IMR-90 (cell line): ENCODE results near the gene NR2C1. TPM values are rescaled to one million over a fixed set of nuclear protein-coding genes. Genes with fewer than 3 reads are reported as not detected.

Experiments used
- ATAC-seq: fragments of 200-7000 bp; cut with Tn5 transposase; 2 replicates; pipeline ENCODE4 v1.9.1; 2020; ENCODE audit warnings: low read depth, mild to moderate bottlenecking, moderate library complexity
- BruUV-seq: library from RNA; stranded (reverse); fragments of 400-500 nt; replicated peaks from 2 replicates; lab custom pipeline; 2021; lab: Mats Ljungman, UMichigan
- CTCF ChIA-PET: fragments of 300-600 bp; formaldehyde crosslinking; extraction: SDS; loops from one replicate; lab custom pipeline; 2021; ENCODE audit warnings: antibody characterized with exemption; lab: Yijun Ruan, JAX
- POLR2A ChIA-PET: fragments of 300-600 bp; sonication (Branson Sonifier 250); formaldehyde crosslinking; loops from one replicate; lab custom pipeline; 2022; ENCODE audit warnings: antibody characterized with exemption; ENCODE audit not compliant: unreplicated experiment; lab: Charles Lee
- DNase-seq: peaks from one replicate; pipeline ENCODE4 v3.0.0; 2013
- H2AFZ ChIP-seq: replicated peaks from 2 replicates; pipeline ENCODE3; 2013; ENCODE audit warnings: low read length, mild to moderate bottlenecking; ENCODE audit not compliant: poor library complexity
- H2AK5ac ChIP-seq: 2 replicates; pipeline ENCODE4 v1.6.1; 2013; ENCODE audit warnings: low read depth, low read length, inconsistent platforms
- H2AK9ac ChIP-seq: replicated peaks from 2 replicates; pipeline ENCODE3; 2013; ENCODE audit warnings: mild to moderate bottlenecking, low read depth, low read length, moderate library complexity; ENCODE audit not compliant: poor library complexity
- H2BK120ac ChIP-seq: 2 replicates; pipeline ENCODE4 v1.6.1; 2013; ENCODE audit warnings: low read depth, low read length, inconsistent platforms
- H2BK15ac ChIP-seq: 3 replicates; pipeline ENCODE4 v1.6.1; 2013; ENCODE audit warnings: low read depth, low read length, inconsistent platforms
- H2BK20ac ChIP-seq: 2 replicates; pipeline ENCODE4 v1.6.1; 2013; ENCODE audit warnings: low read depth, mild to moderate bottlenecking, inconsistent platforms, low read length, moderate library complexity
- H2BK5ac ChIP-seq: 2 replicates; pipeline ENCODE4 v1.6.1; 2013; ENCODE audit warnings: mild to moderate bottlenecking, low read depth, low read length, inconsistent platforms; ENCODE audit not compliant: poor library complexity, severe bottlenecking
- H3K14ac ChIP-seq: replicated peaks from 2 replicates; pipeline ENCODE4 v1.6.1; 2013; ENCODE audit warnings: low read depth, low read length, inconsistent platforms
- H3K18ac ChIP-seq: 2 replicates; pipeline ENCODE4 v1.6.1; 2013; ENCODE audit warnings: low read depth, low read length, control low read depth
- H3K23ac ChIP-seq: 2 replicates; pipeline ENCODE4 v1.6.1; 2013; ENCODE audit warnings: low read depth, low read length, inconsistent platforms
- H3K27ac ChIP-seq: 2 replicates; pipeline ENCODE4 v1.5.1; 2013; ENCODE audit warnings: mild to moderate bottlenecking, control low read depth, low read length; ENCODE audit not compliant: insufficient read depth
- H3K27me3 ChIP-seq: 2 replicates; pipeline ENCODE4 v1.6.1; 2013; ENCODE audit warnings: low read length; ENCODE audit not compliant: control insufficient read depth, insufficient read depth
- H3K36me3 ChIP-seq: 2 replicates; pipeline ENCODE4 v1.6.1; 2013; ENCODE audit warnings: low read length, mixed read lengths; ENCODE audit not compliant: control insufficient read depth, insufficient read depth
- H3K4ac ChIP-seq: 2 replicates; pipeline ENCODE4 v1.6.1; 2013; ENCODE audit warnings: low read depth, low read length, inconsistent platforms
- H3K4me1 ChIP-seq: 2 replicates; pipeline ENCODE4 v1.6.1; 2013; ENCODE audit warnings: low read length, mixed read lengths; ENCODE audit not compliant: control insufficient read depth, insufficient read depth
- H3K4me2 ChIP-seq: 2 replicates; pipeline ENCODE4 v1.6.1; 2013; ENCODE audit warnings: low read depth, mild to moderate bottlenecking, control low read depth, low read length, moderate library complexity
- H3K4me3 ChIP-seq: 2 replicates; pipeline ENCODE4 v1.5.1; 2013; ENCODE audit warnings: low read depth, mild to moderate bottlenecking, control low read depth, low read length, moderate library complexity; ENCODE audit not compliant: insufficient read depth
- H3K56ac ChIP-seq: 2 replicates; pipeline ENCODE4 v1.6.1; 2013; ENCODE audit warnings: low read length, inconsistent platforms; ENCODE audit not compliant: insufficient read depth; ENCODE audit errors: extremely low read depth
- H3K79me1 ChIP-seq, 2 experiments: 2 replicates each; pipeline ENCODE4 v1.6.1; 2013; ENCODE audit warnings: low read length in 2 of 2, inconsistent platforms in 1 of 2, low read depth in 1 of 2
- H3K9ac ChIP-seq: 2 replicates; pipeline ENCODE4 v1.6.1; 2013; ENCODE audit warnings: low read depth, low read length, control low read depth
- H3K9me1 ChIP-seq: 2 replicates; pipeline ENCODE4 v1.6.1; 2013; ENCODE audit warnings: low read length, inconsistent platforms; ENCODE audit not compliant: insufficient read depth
- H3K9me3 ChIP-seq: 2 replicates; pipeline ENCODE4 v1.6.1; 2013; ENCODE audit warnings: low read length; ENCODE audit not compliant: control insufficient read depth, insufficient read depth
- H4K20me1 ChIP-seq: 2 replicates; pipeline ENCODE4 v1.6.1; 2013; ENCODE audit warnings: low read length, inconsistent platforms; ENCODE audit not compliant: insufficient read depth
- H4K5ac ChIP-seq: 2 replicates; pipeline ENCODE4 v1.6.1; 2013; ENCODE audit warnings: mild to moderate bottlenecking, low read depth, low read length, control low read depth
- H4K8ac ChIP-seq, 2 experiments: 2 replicates each; pipeline ENCODE4 v1.6.1; 2013; ENCODE audit warnings: low read depth in 2 of 2, low read length in 2 of 2, control low read depth in 1 of 2, inconsistent platforms in 1 of 2
- H4K91ac ChIP-seq: 2 replicates; pipeline ENCODE4 v1.6.1; 2013; ENCODE audit warnings: low read depth, low read length, inconsistent platforms; ENCODE audit not compliant: insufficient read depth
- CEBPB ChIP-seq: IDR thresholded peaks from 2 replicates; pipeline ENCODE4 v1.6.1; 2012; ENCODE audit warnings: low read depth, low read length, improper control_type of control experiment
- CHD1 ChIP-seq: IDR thresholded peaks from 2 replicates; pipeline ENCODE4 v1.6.1; 2012; ENCODE audit warnings: low read depth, low read length, improper control_type of control experiment
- ELK1 ChIP-seq: fragments of 150-350 bp; IDR thresholded peaks from 2 replicates; pipeline ENCODE4 v1.6.1; 2016; ENCODE audit warnings: low read depth, mild to moderate bottlenecking, low read length, moderate library complexity, borderline replicate concordance
- FOS ChIP-seq: fragments of 150-350 bp; IDR thresholded peaks from 2 replicates; pipeline ENCODE4 v1.6.1; 2016; ENCODE audit warnings: low read depth, low read length
- MXI1 ChIP-seq: IDR thresholded peaks from 2 replicates; pipeline ENCODE4 v1.6.1; 2012; ENCODE audit warnings: low read depth, mild to moderate bottlenecking, low read length, moderate library complexity, borderline replicate concordance
- NFE2L2 ChIP-seq: fragments of 150-350 bp; IDR thresholded peaks from 2 replicates; pipeline ENCODE4 v1.6.1; 2016; ENCODE audit warnings: low read depth, mild to moderate bottlenecking, low read length
- WGBS, 2 experiments: methylation state at CpG; one replicate each; pipeline versions ENCODE4 v1.1.5 to v1.1.7; 2013; ENCODE audit warnings: missing lambda C conversion rate in 2 of 2; ENCODE audit not compliant: insufficient read length in 1 of 2; ENCODE audit errors: extremely low coverage in 2 of 2; 5-methylcytosine and 5-hydroxymethylcytosine counted together
- dilution Hi-C: fragments of 300-500 bp; cut with HindIII; formaldehyde crosslinking; loops from one replicate; pipeline ENCODE4 v1.14.3; 2018; ENCODE audit warnings: low sequenced_read_pairs; ENCODE audit not compliant: unreplicated experiment
- in situ Hi-C: fragments of 300-500 bp; cut with MboI; formaldehyde crosslinking; loops from 3 replicates; pipeline ENCODE4 v1.14.3; 2019; ENCODE audit warnings: low sequenced_read_pairs, inconsistent platforms, mixed read lengths
- intact Hi-C: fragments of 100-400 bp; cut with micrococcal nuclease; formaldehyde crosslinking; loops from 2 replicates; pipeline ENCODE4 v1.10.0; 2022
- polyA plus RNA-seq, 3 experiments: library from polyadenylated mRNA; depleted of rRNA; stranded (reverse); fragments of >200 nt; gene quantifications; 2 replicates each; pipeline ENCODE4 v1.2.3, GENCODE V29; 2012; ENCODE audit warnings: low replicate concordance in 1 of 3
- total RNA-seq: library from RNA; depleted of rRNA; stranded (reverse); fragments of >200 nt; gene quantifications from 2 replicates; pipeline ENCODE4 v1.2.3, GENCODE V29; 2012

Gene NR2C1
- total and polyA plus RNA-seq, 2 of the 4 experiments (the other 2 are of a cell fraction) = 12.7 to 14.1 TPM

GRCh38 chr12:95006206-95006605 is 67.2 kb downstream of the NR2C1 start:
- Histone ChIP-seq H4K8ac (no peak overlapping the region), H3K9ac (no peak overlapping the region), H2AK9ac (no peak overlapping the region), H4K91ac (no peak overlapping the region), H2BK120ac (no peak overlapping the region), H3K56ac (no peak overlapping the region), H3K9me3 (0 out of 2 replicates have a peak, but pooled peaks cover 4% of the 10 kb centered on the region), H2AFZ (no peak overlapping the region), H3K14ac (no peak overlapping the region), H3K4me3 (no peak overlapping the region), H2BK5ac (no peak overlapping the region), H3K23ac (no peak overlapping the region), H3K79me1 (peaks cover 6 to 12% of the 10 kb centered on the region in 2 experiments), H2BK15ac (no peak overlapping the region), H3K4me2 (no peak overlapping the region), H4K20me1 (no peaks in the 10 kb centered on the region), H3K36me3 (no peaks in the 10 kb centered on the region; the same call in 1 of the 2 replicates), H3K27me3 (no peaks in the 10 kb centered on the region), H3K9me1 (0 out of 2 replicates have a peak, but pooled peaks cover 2% of the 10 kb centered on the region), H3K4ac (no peak overlapping the region), H4K5ac (no peak overlapping the region), H3K4me1 (no peaks in the 10 kb centered on the region), H3K18ac (no peak overlapping the region), H2AK5ac (no peak overlapping the region), H3K27ac (no peak overlapping the region), H2BK20ac (no peak overlapping the region)
- CTCF ChIA-PET = no interaction called here
- dilution Hi-C loops = no loop called here
- no peak for DNase-seq
- TF ChIP-seq FOS (no peak), CEBPB (no peak), NFE2L2 (no peak), ELK1 (no peak), MXI1 (no peak), CHD1 (no peak)
- no TSS peak for BruUV-seq
- WGBS, 2 experiments = 60% methylated on average over 1 of the region's 4 CpGs; no CpG with 5 or more reads in 1 of the 2 experiments
- intact Hi-C loops = no loop called here
- no peak for ATAC-seq
- in situ Hi-C loops = no loop called here
- POLR2A ChIA-PET = no interaction called here
